ENCODE data around the gene B4GALT7.
"Not testable (repeated sequence)": the region's sequence is repeated elsewhere in the genome, so short reads cannot be mapped to it uniquely, and the experiment has no call there.

The B4GALT7 gene

DNA sequence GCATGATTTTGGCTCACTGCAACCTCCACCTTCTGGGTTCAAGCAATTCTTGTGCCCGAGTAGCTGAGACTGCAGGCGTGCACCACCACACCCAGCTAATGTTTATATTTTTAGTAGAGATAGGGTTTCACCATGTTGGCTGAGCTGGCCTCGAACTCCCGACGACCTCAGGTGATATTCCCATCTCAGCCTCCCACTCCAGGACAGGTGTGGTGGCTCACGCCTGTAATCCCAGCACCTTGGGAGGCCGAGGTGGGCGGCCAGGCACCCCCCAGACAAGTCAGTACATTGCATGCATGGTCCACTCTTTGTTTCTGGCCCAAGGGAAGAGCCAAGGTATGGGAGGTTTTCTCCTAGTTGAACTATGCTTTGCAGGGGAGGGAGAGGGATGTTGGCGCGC is 24.2 kb downstream of the B4GALT7 start:
- not testable (repeated sequence) for DNase-seq; H3K4me1 ChIP-seq (ENCODE audit: control insufficient read depth, insufficient read depth, low read length, poor library complexity, severe bottlenecking); H3K27ac ChIP-seq (ENCODE audit: insufficient read depth, low read length, poor library complexity, severe bottlenecking); H3K27me3 ChIP-seq (replicated peaks; ENCODE audit: control insufficient read depth, insufficient read depth, low read length, poor library complexity, severe bottlenecking); H3K9me3 ChIP-seq (ENCODE audit: control insufficient read depth, low read length); H3K4me3 ChIP-seq (ENCODE audit: insufficient read depth, low read depth, low read length, poor library complexity, severe bottlenecking)
- H3K36me3 ChIP-seq (ENCODE audit: control insufficient read depth, insufficient read depth, low read length) = peaks cover 15% of the 10 kb centered on the region

DNA sequence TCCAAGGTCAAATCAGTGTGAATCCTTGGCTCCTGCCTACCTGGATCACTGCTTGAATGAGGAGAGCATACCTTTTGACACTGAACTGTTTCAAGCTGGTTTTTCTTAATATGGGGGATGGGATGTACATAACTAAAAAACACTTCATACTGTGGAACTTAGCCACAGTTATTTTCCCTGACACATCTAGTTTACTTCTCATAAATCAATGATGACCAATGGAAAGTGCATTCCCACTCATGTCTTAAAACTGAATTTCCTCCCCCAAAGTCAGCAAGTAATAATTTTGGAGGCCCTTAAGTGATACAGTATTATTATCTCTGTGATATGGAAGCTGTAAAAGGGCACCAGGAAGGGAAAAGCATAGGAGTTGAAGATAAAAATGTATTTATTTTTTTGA is 30.3 kb downstream of the B4GALT7 start:
- H3K4me3 ChIP-seq (ENCODE audit: insufficient read depth, low read depth, low read length, poor library complexity, severe bottlenecking); H3K4me1 ChIP-seq (ENCODE audit: control insufficient read depth, insufficient read depth, low read length, poor library complexity, severe bottlenecking); H3K27me3 ChIP-seq (replicated peaks; ENCODE audit: control insufficient read depth, insufficient read depth, low read length, poor library complexity, severe bottlenecking); DNase-seq; H3K36me3 ChIP-seq (ENCODE audit: control insufficient read depth, insufficient read depth, low read length); H3K9me3 ChIP-seq (ENCODE audit: control insufficient read depth, low read length); H3K27ac ChIP-seq (ENCODE audit: insufficient read depth, low read length, poor library complexity, severe bottlenecking): not testable (repeated sequence)

DNA sequence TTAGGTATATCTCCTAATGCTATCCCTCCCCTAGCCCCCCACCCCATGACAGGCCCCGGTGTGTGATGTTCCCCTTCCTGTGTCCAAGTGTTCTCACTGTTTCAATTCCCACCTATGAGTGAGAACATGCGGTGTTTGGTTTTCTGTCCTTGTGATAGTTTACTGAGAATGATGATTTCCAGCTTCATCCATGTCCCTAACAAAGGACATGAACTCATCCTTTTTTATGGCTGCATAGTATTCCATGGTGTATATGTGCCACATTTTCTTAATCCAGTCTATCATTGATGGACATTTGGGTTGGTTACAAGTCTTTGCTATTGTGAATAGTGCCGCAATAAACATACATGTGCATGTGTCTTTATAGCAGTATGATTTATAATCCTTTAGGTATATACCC is 35.0 kb downstream of the B4GALT7 start:
- H3K9me3 ChIP-seq (ENCODE audit: control insufficient read depth, low read length) = not testable (repeated sequence)

DNA sequence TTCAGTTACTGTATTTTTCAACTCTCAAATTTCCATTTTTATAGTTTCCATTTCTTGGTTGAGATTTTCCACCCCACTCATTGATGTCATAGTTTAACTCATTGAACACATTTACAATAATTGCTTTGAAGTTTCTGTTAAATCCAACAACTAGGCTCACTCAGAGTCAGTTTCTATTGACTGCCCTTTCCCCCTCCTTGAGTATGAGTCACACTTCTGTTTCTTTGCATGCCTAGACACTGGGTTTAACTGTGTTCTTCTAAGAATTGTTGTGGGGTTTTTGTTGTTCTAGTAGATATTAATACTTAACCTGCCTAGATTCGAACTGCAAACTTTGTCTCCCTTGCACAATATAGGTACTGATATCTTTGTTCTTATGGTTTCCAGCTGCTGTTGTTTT is 45.5 kb downstream of the B4GALT7 start:
- not testable (repeated sequence) for H3K36me3 ChIP-seq (ENCODE audit: control insufficient read depth, insufficient read depth, low read length); H3K27me3 ChIP-seq (replicated peaks; ENCODE audit: control insufficient read depth, insufficient read depth, low read length, poor library complexity, severe bottlenecking); H3K4me3 ChIP-seq (ENCODE audit: insufficient read depth, low read depth, low read length, poor library complexity, severe bottlenecking); H3K4me1 ChIP-seq (ENCODE audit: control insufficient read depth, insufficient read depth, low read length, poor library complexity, severe bottlenecking); H3K27ac ChIP-seq (ENCODE audit: insufficient read depth, low read length, poor library complexity, severe bottlenecking); DNase-seq; H3K9me3 ChIP-seq (ENCODE audit: control insufficient read depth, low read length)

More for the DNA sequence above, 35.0 kb downstream of the B4GALT7 start:
- not testable (repeated sequence) for H3K36me3 ChIP-seq (ENCODE audit: control insufficient read depth, insufficient read depth, low read length); DNase-seq; H3K4me1 ChIP-seq (ENCODE audit: control insufficient read depth, insufficient read depth, low read length, poor library complexity, severe bottlenecking); H3K4me3 ChIP-seq (ENCODE audit: insufficient read depth, low read depth, low read length, poor library complexity, severe bottlenecking); H3K27me3 ChIP-seq (replicated peaks; ENCODE audit: control insufficient read depth, insufficient read depth, low read length, poor library complexity, severe bottlenecking); H3K27ac ChIP-seq (ENCODE audit: insufficient read depth, low read length, poor library complexity, severe bottlenecking)

DNA sequence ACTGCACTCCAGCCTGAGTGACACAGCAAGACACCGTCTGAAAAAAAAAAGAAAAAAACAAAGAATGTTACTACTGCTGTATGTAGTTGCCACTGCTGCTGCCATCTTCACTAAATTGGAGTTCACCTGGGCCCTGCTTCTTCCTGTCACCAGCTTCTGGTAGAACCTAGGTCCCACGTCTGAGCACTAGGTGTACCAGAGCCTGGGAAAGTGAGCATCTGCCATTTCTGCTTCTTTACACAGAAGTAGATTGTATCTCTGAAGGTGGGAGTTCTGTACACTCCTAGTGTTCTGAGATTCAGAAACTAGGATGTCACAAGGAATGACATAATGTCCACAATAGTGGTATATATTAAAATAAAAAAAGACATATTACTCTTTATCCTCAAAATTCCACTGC is 51.3 kb downstream of the B4GALT7 start:
- not testable (repeated sequence) for H3K4me1 ChIP-seq (ENCODE audit: control insufficient read depth, insufficient read depth, low read length, poor library complexity, severe bottlenecking); H3K4me3 ChIP-seq (ENCODE audit: insufficient read depth, low read depth, low read length, poor library complexity, severe bottlenecking); H3K9me3 ChIP-seq (ENCODE audit: control insufficient read depth, low read length); H3K36me3 ChIP-seq (ENCODE audit: control insufficient read depth, insufficient read depth, low read length); H3K27ac ChIP-seq (ENCODE audit: insufficient read depth, low read length, poor library complexity, severe bottlenecking); DNase-seq; H3K27me3 ChIP-seq (replicated peaks; ENCODE audit: control insufficient read depth, insufficient read depth, low read length, poor library complexity, severe bottlenecking)

DNA sequence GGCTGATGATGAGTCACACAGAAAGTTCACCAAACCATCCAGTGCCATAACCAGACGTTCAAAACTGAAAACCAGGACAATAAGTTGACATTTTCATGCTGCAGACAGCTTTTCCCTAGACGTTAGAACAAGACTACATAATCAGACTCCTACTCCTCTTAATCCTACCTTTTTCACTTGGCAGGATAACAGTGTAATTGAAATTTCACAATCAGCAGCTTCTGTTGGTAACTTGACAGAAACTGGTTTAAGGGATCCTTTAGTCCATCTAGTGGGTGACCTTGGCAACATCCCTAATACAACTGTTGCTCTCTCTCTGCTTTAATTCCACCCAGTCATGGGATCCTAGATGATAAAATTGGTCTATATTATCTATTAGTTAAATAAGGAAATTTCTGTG is 57.9 kb downstream of the B4GALT7 start:
- H3K4me1 ChIP-seq (ENCODE audit: control insufficient read depth, insufficient read depth, low read length, poor library complexity, severe bottlenecking); H3K27me3 ChIP-seq (replicated peaks; ENCODE audit: control insufficient read depth, insufficient read depth, low read length, poor library complexity, severe bottlenecking); H3K4me3 ChIP-seq (ENCODE audit: insufficient read depth, low read depth, low read length, poor library complexity, severe bottlenecking); DNase-seq; H3K9me3 ChIP-seq (ENCODE audit: control insufficient read depth, low read length); H3K36me3 ChIP-seq (ENCODE audit: control insufficient read depth, insufficient read depth, low read length); H3K27ac ChIP-seq (ENCODE audit: insufficient read depth, low read length, poor library complexity, severe bottlenecking): not testable (repeated sequence)

DNA sequence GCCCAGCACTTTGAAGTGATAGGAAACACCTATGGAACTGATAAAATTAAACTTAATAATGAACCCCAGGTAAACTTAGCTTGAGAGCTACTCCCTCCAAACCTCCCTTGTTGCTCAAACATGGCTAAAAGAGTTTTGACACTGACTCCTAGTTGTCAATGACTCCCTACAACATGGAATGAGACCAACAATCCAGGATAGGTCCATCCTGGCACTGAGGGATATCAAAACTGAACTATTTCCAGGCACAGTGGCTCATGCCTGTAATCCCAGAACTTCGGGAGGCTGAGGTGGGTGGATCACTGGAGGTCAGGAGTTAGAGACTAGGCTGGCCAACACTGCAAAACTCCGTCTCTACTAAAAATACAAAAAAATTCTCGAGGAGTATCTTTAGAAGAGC is 58.6 kb downstream of the B4GALT7 start:
- H3K4me3 ChIP-seq (ENCODE audit: insufficient read depth, low read depth, low read length, poor library complexity, severe bottlenecking); H3K4me1 ChIP-seq (ENCODE audit: control insufficient read depth, insufficient read depth, low read length, poor library complexity, severe bottlenecking); DNase-seq; H3K27me3 ChIP-seq (replicated peaks; ENCODE audit: control insufficient read depth, insufficient read depth, low read length, poor library complexity, severe bottlenecking); H3K9me3 ChIP-seq (ENCODE audit: control insufficient read depth, low read length); H3K36me3 ChIP-seq (ENCODE audit: control insufficient read depth, insufficient read depth, low read length); H3K27ac ChIP-seq (ENCODE audit: insufficient read depth, low read length, poor library complexity, severe bottlenecking): not testable (repeated sequence)
